Measurements from ENCODE around the gene TAF11.

- TF ChIP-seq CTCF (conservative IDR thresholded peaks at IDR 0.05; ENCODE audit: low read depth, low read length) (no peak), EZH2 (IDR thresholded peaks at IDR 0.05; ENCODE audit: borderline replicate concordance, low read depth, low read length, poor library complexity, severe bottlenecking) (no peak)
These were observed 27.9 kb downstream of the TAF11 start for GRCh38 chr6:34859951-34860350.

Data from A673 (cell line).